H1 (cell line): Measurements from ENCODE around the gene SRSF8. TPM values are rescaled to one million over a fixed set of nuclear protein-coding genes. Genes with fewer than 3 reads are reported as not detected.

Source experiments
- CTCF ChIA-PET: fragments of 300-600 bp; sonication (Branson Sonifier 250); formaldehyde crosslinking; loops from one replicate; lab custom pipeline; 2021; ENCODE audit not compliant: partially characterized antibody; lab: Charles Lee
- POLR2A ChIA-PET: fragments of 300-600 bp; sonication (Branson Sonifier 250); formaldehyde crosslinking; loops from one replicate; lab custom pipeline; 2021; ENCODE audit warnings: inconsistent platforms; ENCODE audit not compliant: partially characterized antibody; lab: Charles Lee
- DNase-seq, 2 experiments: peaks; one replicate each; pipeline versions ENCODE4 v3.0.0 to v3.0.0-alpha.2; 2010 to 2022; ENCODE audit warnings: low spot score in 2 of 2, low read depth in 1 of 2, mixed read lengths in 1 of 2
- FAIRE-seq: peaks from 2 replicates; lab custom pipeline; 2011; peaks lifted over from hg19 to GRCh38; lab: Jason Lieb, UNC
- H2AFZ ChIP-seq: 2 replicates; pipeline ENCODE4 v1.8.1; 2012; ENCODE audit warnings: low read length, inconsistent platforms
- H2AK5ac ChIP-seq: 2 replicates; pipeline ENCODE4 v1.6.1; 2013; ENCODE audit warnings: low read depth, low read length
- H2BK120ac ChIP-seq: replicated peaks from 2 replicates; pipeline ENCODE3; 2013; ENCODE audit warnings: low read depth, low read length, inconsistent platforms
- H2BK12ac ChIP-seq: 2 replicates; pipeline ENCODE4 v1.6.1; 2013; ENCODE audit warnings: low read depth, low read length
- H2BK15ac ChIP-seq: 2 replicates; pipeline ENCODE4 v1.6.1; 2013; ENCODE audit warnings: low read length
- H2BK20ac ChIP-seq: 2 replicates; pipeline ENCODE4 v1.6.1; 2013; ENCODE audit warnings: low read length
- H2BK5ac ChIP-seq: 2 replicates; pipeline ENCODE4 v1.6.1; 2013; ENCODE audit warnings: low read depth, low read length
- H3K14ac ChIP-seq: 2 replicates; pipeline ENCODE4 v1.6.1; 2013; ENCODE audit warnings: inconsistent platforms; ENCODE audit not compliant: insufficient read length
- H3K18ac ChIP-seq: 2 replicates; pipeline ENCODE4 v1.6.1; 2013; ENCODE audit warnings: low read length; ENCODE audit errors: extremely low read depth
- H3K23ac ChIP-seq: 2 replicates; pipeline ENCODE4 v1.6.1; 2013; ENCODE audit warnings: inconsistent platforms; ENCODE audit not compliant: insufficient read length
- H3K23me2 ChIP-seq: 2 replicates; pipeline ENCODE4 v1.6.1; 2013; ENCODE audit warnings: low read depth, low read length
- H3K27ac ChIP-seq: 2 replicates; pipeline ENCODE4 v1.6.1; 2011; ENCODE audit warnings: low read depth, low read length, inconsistent platforms
- H3K27me3 ChIP-seq, 4 experiments: replicated peaks in 1 of 4; 1 replicate in 1 of 4; 2 replicates in 3 of 4; pipeline versions ENCODE4 v1.6.1 to v1.8.1; 2011 to 2013; ENCODE audit warnings: low read length in 3 of 4, mild to moderate bottlenecking in 3 of 4, inconsistent platforms in 2 of 4, mixed read lengths in 2 of 4, moderate library complexity in 1 of 4; ENCODE audit not compliant: control insufficient read depth in 3 of 4, insufficient read depth in 3 of 4; ENCODE audit errors: extremely low read depth in 1 of 4
- H3K36me3 ChIP-seq, 4 experiments: 2 replicates each; pipeline versions ENCODE4 v1.6.1 to v1.8.1; 2011 to 2013; ENCODE audit warnings: mild to moderate bottlenecking in 4 of 4, low read length in 3 of 4, moderate library complexity in 2 of 4, control low read depth in 1 of 4, inconsistent platforms in 1 of 4; ENCODE audit not compliant: insufficient read depth in 4 of 4, control insufficient read depth in 2 of 4
- H3K4ac ChIP-seq: replicated peaks from 2 replicates; pipeline ENCODE3; 2013; ENCODE audit warnings: low read length, low read depth, mixed read lengths, inconsistent platforms; ENCODE audit not compliant: insufficient read length
- H3K4me1 ChIP-seq, 4 experiments: replicated peaks in 1 of 4; 1 replicate in 1 of 4; 2 replicates in 3 of 4; pipeline versions ENCODE4 v1.6.1 to v1.8.1; 2011 to 2013; ENCODE audit warnings: low read length in 3 of 4, inconsistent platforms in 2 of 4, mixed read lengths in 1 of 4; ENCODE audit not compliant: insufficient read depth in 4 of 4, control insufficient read depth in 3 of 4
- H3K4me2 ChIP-seq, 2 experiments: 2 replicates each; pipeline versions ENCODE4 v1.6.1 to v1.8.1; 2011 to 2013; ENCODE audit warnings: low read depth in 2 of 2, low read length in 2 of 2, control low read depth in 1 of 2, inconsistent platforms in 1 of 2, mild to moderate bottlenecking in 1 of 2; ENCODE audit not compliant: insufficient read depth in 1 of 2
- H3K4me3 ChIP-seq, 4 experiments: fragments of 200-600, 300-600 bp in 1 of 4; sonication (generic), shearing (Covaris generic), sonication (Bioruptor Twin) in 1 of 4; 2 replicates each; pipeline versions ENCODE4 v1.5.1 to v1.8.1; 2011 to 2016; ENCODE audit warnings: low read length in 4 of 4, low read depth in 3 of 4, control low read depth in 2 of 4, inconsistent platforms in 2 of 4, mild to moderate bottlenecking in 2 of 4, mixed read lengths in 1 of 4, moderate library complexity in 1 of 4; ENCODE audit not compliant: insufficient read depth in 2 of 4; ENCODE audit errors: extremely low read depth in 1 of 4
- H3K56ac ChIP-seq: replicated peaks from 2 replicates; pipeline ENCODE3; 2013; ENCODE audit warnings: low read depth, mild to moderate bottlenecking, mixed read lengths, low read length, inconsistent platforms; ENCODE audit not compliant: insufficient read length
- H3K79me1 ChIP-seq: 2 replicates; pipeline ENCODE4 v1.6.1; 2013; ENCODE audit warnings: low read depth, low read length, control low read depth
- H3K79me2 ChIP-seq, 2 experiments: 2 replicates each; pipeline versions ENCODE4 v1.6.1 to v1.8.1; 2012 to 2013; ENCODE audit warnings: low read length in 2 of 2, mild to moderate bottlenecking in 2 of 2, inconsistent platforms in 1 of 2; ENCODE audit not compliant: insufficient read depth in 2 of 2, control insufficient read depth in 1 of 2
- H3K9ac ChIP-seq, 4 experiments: replicated peaks in 1 of 4; 1 replicate in 1 of 4; 2 replicates in 3 of 4; pipeline versions ENCODE4 v1.6.1 to v1.8.1; 2011 to 2013; ENCODE audit warnings: low read depth in 3 of 4, low read length in 3 of 4, control low read depth in 2 of 4, mild to moderate bottlenecking in 2 of 4, moderate library complexity in 2 of 4, inconsistent platforms in 1 of 4; ENCODE audit errors: extremely low read depth in 1 of 4
- H3K9me3 ChIP-seq, 2 experiments: 2 replicates each; pipeline versions ENCODE4 v1.6.1 to v1.8.1; 2012 to 2013; ENCODE audit warnings: mild to moderate bottlenecking in 2 of 2, moderate library complexity in 2 of 2, control low read depth in 1 of 2, inconsistent platforms in 1 of 2, low read depth in 1 of 2, low read length in 1 of 2, mixed read lengths in 1 of 2; ENCODE audit not compliant: insufficient read depth in 2 of 2
- H4K20me1 ChIP-seq, 2 experiments: replicated peaks in 1 of 2; 2 replicates each; pipeline versions ENCODE3 to v1.8.1; 2011 to 2013; ENCODE audit warnings: inconsistent platforms in 2 of 2, low read length in 2 of 2, mild to moderate bottlenecking in 1 of 2; ENCODE audit not compliant: insufficient read depth in 2 of 2, control insufficient read depth in 1 of 2
- H4K5ac ChIP-seq: 2 replicates; pipeline ENCODE4 v1.6.1; 2013; ENCODE audit warnings: low read length, low read depth, mixed read lengths, inconsistent platforms; ENCODE audit not compliant: insufficient read length
- H4K8ac ChIP-seq: 2 replicates; pipeline ENCODE4 v1.8.0; 2013; ENCODE audit warnings: mild to moderate bottlenecking, moderate library complexity, low read length, inconsistent platforms; ENCODE audit not compliant: insufficient read depth; ENCODE audit errors: extremely low read depth
- H4K91ac ChIP-seq: replicated peaks from 2 replicates; pipeline ENCODE3; 2013; ENCODE audit warnings: low read length, mixed read lengths, inconsistent platforms; ENCODE audit not compliant: insufficient read length
- CREB1 ChIP-seq: IDR thresholded peaks from 2 replicates; pipeline ENCODE4 v1.6.1; 2012; ENCODE audit warnings: inconsistent platforms
- MAFK ChIP-seq: IDR thresholded peaks from 2 replicates; pipeline ENCODE4 v1.6.1; 2012; ENCODE audit warnings: low read depth, mild to moderate bottlenecking, improper control_type of control experiment, low read length
- POU5F1 ChIP-seq: IDR thresholded peaks from 2 replicates; pipeline ENCODE4 v1.6.1; 2011; ENCODE audit warnings: low read depth, mild to moderate bottlenecking, low read length, moderate library complexity
- RAD21 ChIP-seq, 2 experiments: IDR thresholded peaks in 1 of 2; conservative IDR thresholded peaks in 1 of 2; 2 replicates each; pipeline ENCODE4 v1.6.1; 2011; ENCODE audit warnings: low read depth in 2 of 2, low read length in 2 of 2, improper control_type of control experiment in 1 of 2, inconsistent platforms in 1 of 2, mild to moderate bottlenecking in 1 of 2, moderate library complexity in 1 of 2
- RFX5 ChIP-seq: IDR thresholded peaks from 2 replicates; pipeline ENCODE4 v1.6.1; 2011; ENCODE audit warnings: low read depth, low read length, improper control_type of control experiment, borderline replicate concordance
- SP4 ChIP-seq: IDR thresholded peaks from 2 replicates; pipeline ENCODE4 v1.6.1; 2012; ENCODE audit warnings: low read length, inconsistent platforms
- YY1 ChIP-seq: IDR thresholded peaks from 2 replicates; pipeline ENCODE4 v1.6.1; 2011; ENCODE audit warnings: low read depth, mild to moderate bottlenecking, low read length
- WGBS, 2 experiments: shearing (Covaris generic) in 1 of 2; methylation state at CpG; one replicate each; pipeline versions ENCODE4 v1.1.6 to v1.1.7; 2013 to 2015; ENCODE audit warnings: low lambda C conversion rate in 2 of 2, mixed read lengths in 2 of 2, inconsistent platforms in 1 of 2, low coverage in 1 of 2, missing lambda C conversion rate in 1 of 2; ENCODE audit not compliant: insufficient replicate concordance in 2 of 2, insufficient coverage in 1 of 2, insufficient read length in 1 of 2; ENCODE audit errors: extremely low coverage in 1 of 2, missing lambda C conversion rate in 1 of 2; 5-methylcytosine and 5-hydroxymethylcytosine counted together
- polyA plus RNA-seq, 7 experiments: library from polyadenylated mRNA; depleted of rRNA in 3 of 7; stranded (reverse) in 5 of 7; unstranded in 2 of 7; fragments of >200 nt in 5 of 7; fragments of 200-250 nt in 2 of 7; gene quantifications; 1 replicate in 5 of 7; 2 replicates in 1 of 7; 4 replicates in 1 of 7; pipeline versions ENCODE4 v1.2.1 to v1.2.3, GENCODE V29; 2011 to 2013; ENCODE audit warnings: missing spikeins in 2 of 7, mixed read lengths in 2 of 7
- total RNA-seq: library from RNA; stranded (reverse); fragmentation: NEBNext Ultra II Directional; extraction: Animal tissue kit (Norgen Biotek cat#: 25700); gene quantifications from 2 replicates; pipeline ENCODE4 v1.2.1, GENCODE V29; 2021
- TF ChIP-seq, protein P1 (sequence below): IDR thresholded peaks from 2 replicates; pipeline ENCODE4 v1.6.1; 2011; ENCODE audit warnings: low read depth, mild to moderate bottlenecking, low read length; ENCODE audit not compliant: insufficient read depth
- TF ChIP-seq, protein P2 (sequence below): IDR thresholded peaks from 2 replicates; pipeline ENCODE4 v1.6.1; 2012; ENCODE audit warnings: inconsistent platforms
- TF ChIP-seq, protein P3 (sequence below): IDR thresholded peaks from 2 replicates; pipeline ENCODE4 v1.6.1; 2011; ENCODE audit warnings: low read length, improper control_type of control experiment

The SRSF8 gene
- total and polyA plus RNA-seq, 2 of the 8 experiments (the other 6 are each of a cell fraction or from before 2014, with no cell fraction given): 13.2 to 18.5 TPM

DNA sequence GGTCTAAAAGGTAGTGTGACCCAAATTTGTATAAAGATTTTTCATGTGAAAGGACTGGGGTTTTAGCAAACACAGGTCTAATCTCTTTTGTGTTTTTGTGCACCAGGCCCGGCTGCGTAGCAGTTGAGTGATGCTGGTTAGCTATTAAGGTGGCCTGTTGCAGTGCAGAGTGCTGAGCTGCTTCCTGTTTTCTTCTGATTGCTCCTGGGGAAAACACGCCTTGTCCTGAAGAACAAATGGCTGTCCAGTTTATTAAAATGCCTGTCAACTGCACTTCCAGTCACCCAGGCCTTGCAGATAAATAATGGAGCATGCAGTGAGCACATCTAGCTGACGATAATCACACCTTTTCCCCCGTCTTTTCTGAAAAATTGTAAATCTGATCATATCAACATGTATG lies 1.8 kb downstream of the SRSF8 start:
- Histone ChIP-seq H3K4me2 (peak overlapping the region; percentile 70 to 78), H4K5ac (no peak overlapping the region), H3K23ac (no peak overlapping the region), H3K27me3 (no peaks in the 10 kb centered on the region), H4K8ac (no peak overlapping the region), H3K27ac (no peak overlapping the region), H2BK12ac (no peak overlapping the region), H4K20me1 (peaks cover 0 to 2% of the 10 kb centered on the region in 2 experiments), H2BK15ac (no peak overlapping the region), H2AFZ (no peak overlapping the region), H2BK20ac (no peak overlapping the region), H3K4ac (no peak overlapping the region), H3K23me2 (peaks cover 6% of the 10 kb centered on the region; the same call in 1 of the 2 replicates), H3K4me1 (peaks cover 0 to 2% (median 0%) of the 10 kb centered on the region in 4 experiments; a peak in 2 of 7 replicates), H2BK5ac (no peak overlapping the region), H2BK120ac (no peak overlapping the region), H2AK5ac (no peak overlapping the region), H3K79me2 (peaks cover 0 to 2% of the 10 kb centered on the region in 2 experiments; a peak in 1 of 4 replicates), H3K79me1 (no peaks in the 10 kb centered on the region), H3K9ac (no peak overlapping the region), H3K9me3 (no peaks in the 10 kb centered on the region), H3K18ac (no peak overlapping the region), H4K91ac (no peak overlapping the region), H3K14ac (no peak overlapping the region), H3K36me3 (no peaks in the 10 kb centered on the region), H3K4me3 (peak overlapping the region; percentile 70 to 85 (median 72); a peak in 6 of 8 replicates), H3K56ac (no peak overlapping the region)
- CTCF ChIA-PET: interaction anchor here (0.5 to 7.0 kb wide), 12 partner anchors 12 to 1192 kb away, joined by 3 to 84 read pairs (median 8); partner anchors contain the start of genes ENDOD1 and SESN3
- FAIRE-seq (no peak), DNase-seq (no peak)
- POLR2A ChIA-PET: interaction anchor here (1.2 to 5.7 kb wide), 6 partner anchors 11 to 83 kb away, joined by 3 to 44 read pairs (median 20); partner anchors contain the start of gene ENDOD1
- WGBS, 2 experiments: 63% methylated on average over 5 of the region's 5 CpGs; no CpG with 5 or more reads in 1 of the 2 experiments
- TF ChIP-seq, protein P1, sequence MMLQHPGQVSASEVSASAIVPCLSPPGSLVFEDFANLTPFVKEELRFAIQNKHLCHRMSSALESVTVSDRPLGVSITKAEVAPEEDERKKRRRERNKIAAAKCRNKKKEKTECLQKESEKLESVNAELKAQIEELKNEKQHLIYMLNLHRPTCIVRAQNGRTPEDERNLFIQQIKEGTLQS: no peak
- no peak for TF ChIP-seq SP4
- TF ChIP-seq MAFK: no peak
- TF ChIP-seq, protein P2, sequence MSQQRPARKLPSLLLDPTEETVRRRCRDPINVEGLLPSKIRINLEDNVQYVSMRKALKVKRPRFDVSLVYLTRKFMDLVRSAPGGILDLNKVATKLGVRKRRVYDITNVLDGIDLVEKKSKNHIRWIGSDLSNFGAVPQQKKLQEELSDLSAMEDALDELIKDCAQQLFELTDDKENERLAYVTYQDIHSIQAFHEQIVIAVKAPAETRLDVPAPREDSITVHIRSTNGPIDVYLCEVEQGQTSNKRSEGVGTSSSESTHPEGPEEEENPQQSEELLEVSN: no peak
- no peak for TF ChIP-seq CREB1
- TF ChIP-seq, protein P3, sequence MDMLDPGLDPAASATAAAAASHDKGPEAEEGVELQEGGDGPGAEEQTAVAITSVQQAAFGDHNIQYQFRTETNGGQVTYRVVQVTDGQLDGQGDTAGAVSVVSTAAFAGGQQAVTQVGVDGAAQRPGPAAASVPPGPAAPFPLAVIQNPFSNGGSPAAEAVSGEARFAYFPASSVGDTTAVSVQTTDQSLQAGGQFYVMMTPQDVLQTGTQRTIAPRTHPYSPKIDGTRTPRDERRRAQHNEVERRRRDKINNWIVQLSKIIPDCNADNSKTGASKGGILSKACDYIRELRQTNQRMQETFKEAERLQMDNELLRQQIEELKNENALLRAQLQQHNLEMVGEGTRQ: no peak
- TF ChIP-seq RAD21 (IDR thresholded peaks at IDR 0.05 in 1 of 2, conservative IDR thresholded peaks at IDR 0.05 in 1 of 2; ENCODE audit: low read depth in 2 of 2, low read length in 2 of 2): no peak
- TF ChIP-seq POU5F1: no peak
- TF ChIP-seq RFX5: no peak
- TF ChIP-seq YY1: no peak
